ENCODE measurements around the gene BNIP5.

The BNIP5 gene

GRCh38 chr6:36269834-36270705 lies 66.6 kb downstream of the BNIP5 start, which contains the start of gene PNPLA1:
Gene PNPLA1, plus strand, starts transcription at chr6:36270060. Its CDS starts 400 bp downstream, at chr6:36270460.
- FAIRE-seq (no peak), DNase-seq (ENCODE audit: low spot score) (no peak)

- no peak for FAIRE-seq
- DNase-seq (ENCODE audit: low spot score), result no peak
Measured at GRCh38 chr6:36268478-36269275, 68.0 kb downstream of the BNIP5 start.

GRCh38 chr6:36267731-36268477 lies 68.8 kb downstream of the BNIP5 start:
- DNase-seq (ENCODE audit: low spot score) (no peak), FAIRE-seq (no peak)

- FAIRE-seq (no peak), DNase-seq (ENCODE audit: low spot score) (no peak)
Measured at GRCh38 chr6:36266913-36267644, 69.6 kb downstream of the BNIP5 start.

Data from urothelium cell line (cell line).